Activated CD8-positive, alpha-beta T cell treated with anti-CD3 and anti-CD28 coated beads, Interleukin-2, amount 10 ng/mL, durations not matched to agents 7 days and 5 days (primary cell): Measurements from ENCODE around the gene SLC7A5. TPM values are rescaled to one million over a fixed set of nuclear protein-coding genes. Genes with fewer than 3 reads are reported as not detected.

Source experiments
- ATAC-seq: fragments of 150-1000 bp; cut with Tn5 transposase; one replicate; pipeline ENCODE4 v1.10.0; 2021; ENCODE audit warnings: moderate library complexity
- CTCF ChIA-PET: fragments of 350-600 bp; sonication (Branson Sonifier 250); formaldehyde crosslinking; loops from one replicate; lab custom pipeline; 2021; ENCODE audit warnings: antibody characterized with exemption; lab: Charles Lee
- POLR2A ChIA-PET: fragments of 350-600 bp; sonication (Branson Sonifier 250); formaldehyde crosslinking; loops from one replicate; lab custom pipeline; 2021; ENCODE audit warnings: antibody characterized with exemption; lab: Charles Lee
- DNase-seq: peaks from one replicate; pipeline ENCODE4 v3.0.0-alpha.2; 2020
- H3K27ac Mint-ChIP-seq: one replicate; pipeline ENCODE4 v1.8.0; 2021; ENCODE audit warnings: mild to moderate bottlenecking, mixed read lengths
- H3K27me3 Mint-ChIP-seq: one replicate; pipeline ENCODE4 v1.8.0; 2021; ENCODE audit warnings: low read depth, mixed read lengths
- H3K36me3 Mint-ChIP-seq: one replicate; pipeline ENCODE4 v1.8.0; 2021; ENCODE audit warnings: low read depth, mixed read lengths
- H3K4me1 Mint-ChIP-seq: one replicate; pipeline ENCODE4 v1.8.0; 2021; ENCODE audit warnings: low read depth, mixed read lengths
- H3K4me3 Mint-ChIP-seq: one replicate; pipeline ENCODE4 v1.8.0; 2021; ENCODE audit warnings: mild to moderate bottlenecking, mixed read lengths
- H3K9me3 Mint-ChIP-seq: one replicate; pipeline ENCODE4 v1.8.0; 2022; ENCODE audit warnings: mixed read lengths; ENCODE audit not compliant: insufficient read depth
- total RNA-seq, 2 experiments: library from RNA; stranded (reverse); gene quantifications; one replicate each; pipeline ENCODE4 v1.2.3, GENCODE V29; 2021

Gene SLC7A5
- total RNA-seq, 2 experiments from 2014 or later: 114 to 118 TPM

GRCh38 chr16:87844120-87844733 is 25.1 kb downstream of the SLC7A5 start:
- ATAC-seq (no peak), DNase-seq (no peak)
- ChIA-PET CTCF (interaction anchor here (9.8 kb wide), 1 partner anchor 64 kb away, joined by 150 read pairs; no protein-coding TSS in a partner anchor), POLR2A (interaction anchor here (1.2 to 1.8 kb wide), 2 partner anchors 15 to 24 kb away, joined by 3 to 4 read pairs; no protein-coding TSS in a partner anchor)
- Mint-ChIP-seq H3K27me3 (no peaks in the 10 kb centered on the region), H3K4me3 (no peak overlapping the region), H3K4me1 (peaks cover 19% of the 10 kb centered on the region), H3K9me3 (no peaks in the 10 kb centered on the region), H3K27ac (no peak overlapping the region), H3K36me3 (peaks cover 49% of the 10 kb centered on the region)

- Mint-ChIP-seq H3K27ac (no peak overlapping the region), H3K4me3 (no peak overlapping the region), H3K36me3 (peaks cover 44% of the 10 kb centered on the region), H3K9me3 (no peaks in the 10 kb centered on the region), H3K27me3 (no peaks in the 10 kb centered on the region), H3K4me1 (peaks cover 19% of the 10 kb centered on the region)
- ATAC-seq: no peak
- ChIA-PET POLR2A (no interaction called here), CTCF (interaction anchor here (2.4 kb wide), 1 partner anchor 65 kb away, joined by 9 read pairs; no protein-coding TSS in a partner anchor)
- no peak for DNase-seq
Observed at GRCh38 chr16:87843678-87844105, 25.6 kb downstream of the SLC7A5 start.

- no peaks in the 10 kb centered on the region for H3K9me3 Mint-ChIP-seq
- ATAC-seq (no peak), DNase-seq (no peak)
- no peak overlapping the region for H3K4me3 Mint-ChIP-seq
- no peaks in the 10 kb centered on the region for H3K27me3 Mint-ChIP-seq
- H3K4me1 Mint-ChIP-seq: peaks cover 21% of the 10 kb centered on the region
- H3K36me3 Mint-ChIP-seq: peaks cover 34% of the 10 kb centered on the region
- H3K27ac Mint-ChIP-seq: peak overlapping the region; percentile 85
- ChIA-PET CTCF (interaction anchor here (1.1 to 2.4 kb wide), 3 partner anchors 24 to 63 kb away, joined by 4 to 9 read pairs (median 4); no protein-coding TSS in a partner anchor), POLR2A (interaction anchor here (0.6 to 0.9 kb wide), 2 partner anchors 42 to 76 kb away, joined by 4 read pairs; partner anchors contain the start of gene KLHDC4)
Observed at GRCh38 chr16:87842209-87842869, 27.0 kb downstream of the SLC7A5 start.

- DNase-seq: no peak
- no peak for ATAC-seq
- H3K9me3 Mint-ChIP-seq: no peaks in the 10 kb centered on the region
- ChIA-PET POLR2A (interaction anchor here (0.6 kb wide), 1 partner anchor 43 kb away, joined by 4 read pairs; no protein-coding TSS in a partner anchor), CTCF (interaction anchor here (1.1 to 2.4 kb wide), 3 partner anchors 30 to 62 kb away, joined by 3 to 9 read pairs (median 4); no protein-coding TSS in a partner anchor)
- peaks cover 38% of the 10 kb centered on the region for H3K36me3 Mint-ChIP-seq
- H3K4me3 Mint-ChIP-seq: no peak overlapping the region
- no peaks in the 10 kb centered on the region for H3K27me3 Mint-ChIP-seq
- H3K4me1 Mint-ChIP-seq: peaks cover 23% of the 10 kb centered on the region
- peak overlapping the region; percentile 60 for H3K27ac Mint-ChIP-seq
Observed at GRCh38 chr16:87841340-87842208, 27.7 kb downstream of the SLC7A5 start.

GRCh38 chr16:87840271-87840978 is 28.9 kb downstream of the SLC7A5 start:
- Mint-ChIP-seq H3K36me3 (peaks cover 45% of the 10 kb centered on the region), H3K4me1 (peaks cover 23% of the 10 kb centered on the region), H3K27ac (no peak overlapping the region), H3K4me3 (no peak overlapping the region), H3K9me3 (no peaks in the 10 kb centered on the region), H3K27me3 (no peaks in the 10 kb centered on the region)
- CTCF ChIA-PET: interaction anchor here (0.7 to 1.5 kb wide), 4 partner anchors 9 to 61 kb away, joined by 3 to 7 read pairs (median 5); no protein-coding TSS in a partner anchor
- DNase-seq (no peak), ATAC-seq (no peak)
- POLR2A ChIA-PET: no interaction called here

GRCh38 chr16:87839542-87840270 is 29.6 kb downstream of the SLC7A5 start:
- DNase-seq: no peak
- H3K4me3 Mint-ChIP-seq: no peak overlapping the region
- ChIA-PET CTCF (interaction anchor here (1.0 to 1.5 kb wide), 3 partner anchors 10 to 61 kb away, joined by 5 to 7 read pairs (median 7); no protein-coding TSS in a partner anchor), POLR2A (interaction anchor here (0.6 to 0.9 kb wide), 2 partner anchors 14 to 21 kb away, joined by 3 read pairs; no protein-coding TSS in a partner anchor)
- no peak overlapping the region for H3K27ac Mint-ChIP-seq
- H3K4me1 Mint-ChIP-seq: peaks cover 20% of the 10 kb centered on the region
- peaks cover 43% of the 10 kb centered on the region for H3K36me3 Mint-ChIP-seq
- H3K27me3 Mint-ChIP-seq: no peaks in the 10 kb centered on the region
- ATAC-seq: no peak
- H3K9me3 Mint-ChIP-seq: no peaks in the 10 kb centered on the region

GRCh38 chr16:87838643-87839541 is 30.4 kb downstream of the SLC7A5 start:
- peak overlapping the region; percentile 55 for H3K27ac Mint-ChIP-seq
- ChIA-PET POLR2A (interaction anchor here (0.6 to 0.9 kb wide), 2 partner anchors 14 to 20 kb away, joined by 3 read pairs; no protein-coding TSS in a partner anchor), CTCF (interaction anchor here (1.0 to 1.5 kb wide), 2 partner anchors 11 to 60 kb away, joined by 5 to 7 read pairs; no protein-coding TSS in a partner anchor)
- ATAC-seq (no peak), DNase-seq (no peak)
- no peak overlapping the region for H3K4me3 Mint-ChIP-seq
- H3K36me3 Mint-ChIP-seq: peaks cover 45% of the 10 kb centered on the region
- H3K27me3 Mint-ChIP-seq: no peaks in the 10 kb centered on the region
- H3K9me3 Mint-ChIP-seq: no peaks in the 10 kb centered on the region
- peaks cover 20% of the 10 kb centered on the region for H3K4me1 Mint-ChIP-seq

GRCh38 chr16:87837627-87838289 is 31.5 kb downstream of the SLC7A5 start:
- ATAC-seq (no peak), DNase-seq (no peak)
- Mint-ChIP-seq H3K4me3 (no peak overlapping the region), H3K9me3 (no peaks in the 10 kb centered on the region), H3K27me3 (no peaks in the 10 kb centered on the region), H3K36me3 (peaks cover 46% of the 10 kb centered on the region), H3K27ac (no peak overlapping the region), H3K4me1 (peaks cover 12% of the 10 kb centered on the region)
- ChIA-PET POLR2A (no interaction called here), CTCF (interaction anchor here (1.0 to 1.2 kb wide), 3 partner anchors 9 to 59 kb away, joined by 4 to 5 read pairs (median 4); no protein-coding TSS in a partner anchor)
